Loucy (cell line): Measurements from ENCODE around the gene L3MBTL4.
"Not testable (repeated sequence)": the region's sequence is repeated elsewhere in the genome, so short reads cannot be mapped to it uniquely, and the experiment has no call there.

Experiments
- CTCF ChIP-seq: fragments of 200-600 bp; sonication (generic); conservative IDR thresholded peaks from 2 replicates; pipeline ENCODE4 v1.5.1; 2014; ENCODE audit warnings: mild to moderate bottlenecking, antibody characterized with exemption, low read length
- EZH2phosphoT487 ChIP-seq: fragments of 200-600 bp; IDR thresholded peaks from 2 replicates; pipeline ENCODE4 v1.6.1; 2018; ENCODE audit warnings: antibody characterized with exemption, mild to moderate bottlenecking, moderate library complexity, borderline replicate concordance

DNA sequence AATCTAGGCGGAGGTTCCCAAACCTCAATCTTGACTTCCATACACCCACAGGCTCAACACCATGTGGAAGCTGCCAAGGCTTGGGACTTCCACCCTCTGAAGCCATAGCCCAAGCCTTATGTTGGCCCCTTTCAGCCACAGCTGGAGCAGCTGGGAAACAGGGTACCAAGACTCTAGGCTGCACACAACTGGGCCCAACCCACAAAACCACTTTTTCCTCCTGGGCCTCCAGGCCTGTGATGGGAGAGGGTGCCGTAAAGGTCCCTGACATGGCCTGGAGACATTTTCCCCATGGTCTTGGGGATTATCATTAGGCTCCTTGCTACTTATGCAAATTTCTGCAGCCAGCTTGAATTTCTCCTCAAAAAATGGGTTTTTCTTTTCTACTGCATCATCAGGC, 279.7 kb downstream of the L3MBTL4 start:
- not testable (repeated sequence) for TF ChIP-seq CTCF, EZH2phosphoT487
